ENCODE results near the gene THRAP3.

DNA sequence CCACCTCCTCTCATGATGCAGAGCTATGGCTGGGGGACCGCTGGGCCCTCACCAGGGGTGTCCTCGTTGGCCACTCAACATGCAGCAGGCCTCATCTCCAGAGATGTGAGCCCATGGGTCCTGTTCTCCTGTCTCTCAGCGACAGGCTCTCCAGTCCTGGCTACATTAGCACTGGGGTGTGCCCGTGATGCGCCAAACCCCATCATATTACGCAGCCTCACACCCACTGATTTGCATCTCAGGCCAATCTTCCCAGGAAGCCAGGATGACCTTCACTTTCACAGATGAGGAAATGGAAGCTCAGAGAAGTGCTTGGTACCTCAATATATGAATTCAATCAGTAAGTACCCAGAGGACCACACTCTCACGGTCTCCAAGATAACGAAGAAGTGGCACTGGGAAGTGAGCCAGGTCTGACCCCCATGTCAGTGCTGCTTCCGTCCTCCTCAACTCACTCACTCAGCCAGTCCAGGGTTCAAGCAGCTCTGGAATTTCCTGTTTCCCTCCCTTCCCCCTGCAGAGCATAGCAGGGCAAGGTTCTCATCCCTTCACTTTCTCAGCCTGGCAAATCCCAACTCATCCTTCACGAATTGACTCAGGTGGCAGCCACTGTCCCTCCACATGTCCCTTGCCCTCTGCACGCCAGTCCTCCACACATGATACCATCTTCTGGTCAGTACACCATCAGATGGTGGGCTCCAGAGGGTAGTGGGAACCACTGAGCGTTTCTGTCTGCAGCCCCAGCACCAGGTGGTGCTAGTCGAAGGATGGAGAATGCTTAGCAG, 128.1 kb downstream of the THRAP3 start:
- TF ChIP-seq POLR2AphosphoS5 (IDR thresholded peaks at IDR 0.05; ENCODE audit: low read depth, low read length) (no peak), POLR2A (IDR thresholded peaks at IDR 0.05; ENCODE audit: low read depth, low read length) (no peak)

Measured in GM12892 (cell line).